GM12878 (cell line): ENCODE results near the gene DIP2B. TPM values are rescaled to one million over a fixed set of nuclear protein-coding genes. Genes with fewer than 3 reads are reported as not detected.
A peak's percentile ranks its signal among the peaks of the same experiment; 100 is the strongest.

Experiments used
- ATAC-seq: fragments of 200-7000 bp; cut with Tn5 transposase; 3 replicates; pipeline ENCODE4 v1.9.1; 2020; ENCODE audit warnings: mild to moderate bottlenecking, moderate library complexity
- BruUV-seq: library from RNA; stranded (reverse); fragments of 400-500 nt; replicated peaks from 2 replicates; lab custom pipeline; 2021; lab: Mats Ljungman, UMichigan
- CTCF ChIA-PET: fragments of 300-600 bp; sonication (Branson Sonifier 250); formaldehyde crosslinking; extraction: SDS; loops from one replicate; lab custom pipeline; 2021; ENCODE audit warnings: inconsistent platforms; lab: Yijun Ruan, JAX
- POLR2A ChIA-PET: fragments of 350-600 bp; formaldehyde crosslinking; extraction: SDS; loops from one replicate; lab custom pipeline; 2021; ENCODE audit warnings: inconsistent platforms; lab: Charles Lee
- RAD21 ChIA-PET: fragments of 300-600 bp; sonication (Branson Sonifier 250); formaldehyde crosslinking; loops from one replicate; lab custom pipeline; 2023; ENCODE audit warnings: antibody characterized with exemption; ENCODE audit not compliant: unreplicated experiment; lab: Charles Lee
- SMC1A ChIA-PET: fragments of 300-600 bp; sonication (Branson Sonifier 250); formaldehyde crosslinking; loops from one replicate; lab custom pipeline; 2023; ENCODE audit not compliant: unreplicated experiment, uncharacterized antibody; lab: Charles Lee
- DNase-seq: peaks from one replicate; pipeline ENCODE4 v3.0.0-alpha.2; 2011; ENCODE audit warnings: low read depth, low spot score
- FAIRE-seq: peaks from 3 replicates; lab custom pipeline; 2011; peaks lifted over from hg19 to GRCh38; lab: Jason Lieb, UNC
- H2AFZ ChIP-seq: 2 replicates; pipeline ENCODE4 v1.6.0; 2011; ENCODE audit warnings: low read depth, low read length, control low read depth; ENCODE audit not compliant: control insufficient read depth
- H3K27ac ChIP-seq: 2 replicates; pipeline ENCODE4 v1.5.1; 2011; ENCODE audit warnings: control low read depth; ENCODE audit not compliant: control insufficient read depth, insufficient read depth
- H3K27me3 ChIP-seq, 2 experiments: replicated peaks in 1 of 2; 2 replicates each; pipeline versions ENCODE4 v1.6.0 to v1.6.1; 2011; ENCODE audit warnings: low read length in 1 of 2; ENCODE audit not compliant: control insufficient read depth in 2 of 2, insufficient read depth in 2 of 2
- H3K36me3 ChIP-seq, 2 experiments: 2 replicates each; pipeline ENCODE4 v1.5.1; 2011; ENCODE audit warnings: low read length in 1 of 2; ENCODE audit not compliant: control insufficient read depth in 2 of 2, insufficient read depth in 2 of 2
- H3K4me1 ChIP-seq: 2 replicates; pipeline ENCODE4 v1.6.1; 2011; ENCODE audit warnings: mild to moderate bottlenecking, low read length, moderate library complexity, mixed read lengths; ENCODE audit not compliant: control insufficient read depth, insufficient read depth
- H3K4me2 ChIP-seq: 2 replicates; pipeline ENCODE4 v1.6.0; 2011; ENCODE audit warnings: control low read depth; ENCODE audit not compliant: control insufficient read depth, insufficient read depth
- H3K4me3 ChIP-seq: fragments of 200-600 bp; sonication (generic); 2 replicates; pipeline ENCODE4 v1.5.1; 2016
- H3K79me2 ChIP-seq: 2 replicates; pipeline ENCODE4 v1.6.0; 2011; ENCODE audit warnings: low read length; ENCODE audit not compliant: control insufficient read depth, insufficient read depth
- H3K9ac ChIP-seq: 2 replicates; pipeline ENCODE4 v1.8.0; 2011; ENCODE audit warnings: low read length, control low read depth, mixed read lengths; ENCODE audit not compliant: control insufficient read depth, insufficient read depth
- H3K9me3 ChIP-seq: replicated peaks from 3 replicates; pipeline ENCODE4 v1.5.1; 2011; ENCODE audit warnings: mild to moderate bottlenecking, low read length; ENCODE audit not compliant: control insufficient read depth, insufficient read depth
- H4K20me1 ChIP-seq: 2 replicates; pipeline ENCODE4 v1.6.0; 2011; ENCODE audit not compliant: control insufficient read depth, insufficient read depth
- EED ChIP-seq: sonication (generic); IDR thresholded peaks from 2 replicates; pipeline ENCODE4 v1.6.1; 2016; ENCODE audit warnings: antibody characterized with exemption, low read depth
- EZH2 ChIP-seq: IDR thresholded peaks from 2 replicates; pipeline ENCODE4 v1.6.1; 2012; ENCODE audit warnings: low read depth, mild to moderate bottlenecking, control low read depth, inconsistent platforms, low read length, borderline replicate concordance; ENCODE audit not compliant: control insufficient read depth
- JUND ChIP-seq: IDR thresholded peaks from 2 replicates; pipeline ENCODE4 v1.6.1; 2012; ENCODE audit warnings: low read depth, mild to moderate bottlenecking, low read length, improper control_type of control experiment, moderate library complexity
- MYB ChIP-seq: fragments of 150-350 bp; IDR thresholded peaks from 2 replicates; pipeline ENCODE4 v1.6.1; 2014; ENCODE audit warnings: mild to moderate bottlenecking, low read depth, low read length, borderline replicate concordance
- NR2C2 ChIP-seq: IDR thresholded peaks from 2 replicates; pipeline ENCODE4 v1.6.1; 2011; ENCODE audit warnings: borderline replicate concordance, low read depth; ENCODE audit not compliant: control insufficient read depth, insufficient read length
- PKNOX1 ChIP-seq: fragments of 450-650 bp; IDR thresholded peaks from 2 replicates; pipeline ENCODE4 v1.6.1; 2016; ENCODE audit warnings: mild to moderate bottlenecking
- SMC3 ChIP-seq: IDR thresholded peaks from 2 replicates; pipeline ENCODE4 v1.6.1; 2011; ENCODE audit warnings: low read length, improper control_type of control experiment, borderline replicate concordance
- USF1 ChIP-seq: IDR thresholded peaks from 2 replicates; pipeline ENCODE4 v1.6.1; 2011; ENCODE audit warnings: borderline replicate concordance, low read depth, mild to moderate bottlenecking, moderate library complexity, mixed read lengths, low read length; ENCODE audit not compliant: insufficient read depth; ENCODE audit errors: extremely low read length
- YBX1 ChIP-seq: fragments of 450-650 bp; IDR thresholded peaks from 2 replicates; pipeline ENCODE4 v1.6.1; 2016; ENCODE audit warnings: antibody characterized with exemption
- WGBS: methylation state at CpG from one replicate; pipeline ENCODE4 v1.1.6; 2016; ENCODE audit warnings: low lambda C conversion rate; ENCODE audit not compliant: insufficient replicate concordance, insufficient coverage; ENCODE audit errors: missing lambda C conversion rate; 5-methylcytosine and 5-hydroxymethylcytosine counted together
- in situ Hi-C: fragments of 300-500 bp; cut with MboI; formaldehyde crosslinking; loops from 9 replicates; pipeline ENCODE4 v1.14.3; 2018; ENCODE audit warnings: mixed read lengths
- intact Hi-C: fragments of 100-400 bp; cut with micrococcal nuclease; formaldehyde crosslinking; loops from one replicate; pipeline ENCODE4 v1.14.2; 2022; ENCODE audit not compliant: unreplicated experiment
- polyA plus RNA-seq, 11 experiments: library from polyadenylated mRNA; depleted of rRNA in 4 of 11; unstranded in 6 of 11; stranded (reverse) in 5 of 11; fragments of >200 nt; fragmentation: Nextera tagmentation in 4 of 11; fragmentation: Illumina TruSeq in 1 of 11; extraction: Ambion mirVana in 4 of 11; extraction: Trizol in 1 of 11; gene quantifications; 1 replicate in 1 of 11; 2 replicates in 10 of 11; pipeline versions ENCODE4 v1.2.1 to v1.2.3, GENCODE V29; 2011 to 2016; ENCODE audit warnings: inconsistent platforms in 2 of 11, missing spikeins in 2 of 11, low read depth in 1 of 11
- total RNA-seq, 4 experiments: library from RNA; depleted of rRNA in 3 of 4; stranded (reverse); fragments of >200 nt in 3 of 4; fragmentation: Illumina TruSeq in 1 of 4; extraction: Trizol in 1 of 4; gene quantifications; 2 replicates each; pipeline versions ENCODE4 v1.2.1 to v1.2.3, GENCODE V29; 2013 to 2021
- TF ChIP-seq, protein P1 (sequence below): fragments of 450-650 bp; IDR thresholded peaks from 2 replicates; pipeline ENCODE4 v1.6.1; 2018; ENCODE audit warnings: mild to moderate bottlenecking, low read depth, moderate library complexity; ENCODE audit not compliant: partially characterized antibody

Gene DIP2B
- total and polyA plus RNA-seq, 10 of the 15 experiments (the other 5 are each of a cell fraction or from before 2014, with no cell fraction given) = 4.5 to 30.0 (median 18.6) TPM

GRCh38 chr12:50558970-50559369 is 54.2 kb downstream of the DIP2B start:
- RAD21 ChIA-PET = no interaction called here
- SMC1A ChIA-PET = interaction anchor here (2.0 kb wide), 1 partner anchor 11 kb away, joined by 5 read pairs; no protein-coding TSS in a partner anchor
- no peak for DNase-seq
- ATAC-seq = peak; percentile 29; the same call in 1 of the 3 replicates
- H3K36me3 ChIP-seq = peaks cover 0 to 1% of the 10 kb centered on the region in 2 experiments; a peak in 1 of 4 replicates
- BruUV-seq = no TSS peak
- intact Hi-C loops = no loop called here
- 20% methylated on average over 1 of the region's 1 CpG for WGBS
- H3K27ac ChIP-seq = no peak overlapping the region
- no peak overlapping the region for H2AFZ ChIP-seq
- H3K9ac ChIP-seq = no peak overlapping the region
- no peak for TF ChIP-seq YBX1
- TF ChIP-seq MYB = no peak
- no peak for TF ChIP-seq EED
- no peak for TF ChIP-seq PKNOX1
- no peak for TF ChIP-seq NR2C2
- TF ChIP-seq EZH2 = no peak
- no peak for TF ChIP-seq SMC3
- TF ChIP-seq, protein P1, sequence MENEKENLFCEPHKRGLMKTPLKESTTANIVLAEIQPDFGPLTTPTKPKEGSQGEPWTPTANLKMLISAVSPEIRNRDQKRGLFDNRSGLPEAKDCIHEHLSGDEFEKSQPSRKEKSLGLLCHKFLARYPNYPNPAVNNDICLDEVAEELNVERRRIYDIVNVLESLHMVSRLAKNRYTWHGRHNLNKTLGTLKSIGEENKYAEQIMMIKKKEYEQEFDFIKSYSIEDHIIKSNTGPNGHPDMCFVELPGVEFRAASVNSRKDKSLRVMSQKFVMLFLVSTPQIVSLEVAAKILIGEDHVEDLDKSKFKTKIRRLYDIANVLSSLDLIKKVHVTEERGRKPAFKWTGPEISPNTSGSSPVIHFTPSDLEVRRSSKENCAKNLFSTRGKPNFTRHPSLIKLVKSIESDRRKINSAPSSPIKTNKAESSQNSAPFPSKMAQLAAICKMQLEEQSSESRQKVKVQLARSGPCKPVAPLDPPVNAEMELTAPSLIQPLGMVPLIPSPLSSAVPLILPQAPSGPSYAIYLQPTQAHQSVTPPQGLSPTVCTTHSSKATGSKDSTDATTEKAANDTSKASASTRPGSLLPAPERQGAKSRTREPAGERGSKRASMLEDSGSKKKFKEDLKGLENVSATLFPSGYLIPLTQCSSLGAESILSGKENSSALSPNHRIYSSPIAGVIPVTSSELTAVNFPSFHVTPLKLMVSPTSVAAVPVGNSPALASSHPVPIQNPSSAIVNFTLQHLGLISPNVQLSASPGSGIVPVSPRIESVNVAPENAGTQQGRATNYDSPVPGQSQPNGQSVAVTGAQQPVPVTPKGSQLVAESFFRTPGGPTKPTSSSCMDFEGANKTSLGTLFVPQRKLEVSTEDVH = no peak
- no peak for TF ChIP-seq USF1
- no peak for TF ChIP-seq JUND
- in situ Hi-C loops = no loop called here
- H3K27me3 ChIP-seq = no peaks in the 10 kb centered on the region
- no peak for FAIRE-seq
- POLR2A ChIA-PET = interaction anchor here (0.8 to 1.5 kb wide), 3 partner anchors 11 to 41 kb away, joined by 3 to 6 read pairs (median 5); no protein-coding TSS in a partner anchor
- no peak overlapping the region for H3K4me3 ChIP-seq
- H3K9me3 ChIP-seq = no peaks in the 10 kb centered on the region
- H3K4me1 ChIP-seq = peaks cover 5% of the 10 kb centered on the region; the same call in 1 of the 2 replicates
- CTCF ChIA-PET = interaction anchor here (0.7 to 2.4 kb wide), 2 partner anchors 9 to 24 kb away, joined by 3 to 8 read pairs; no protein-coding TSS in a partner anchor
- no peak overlapping the region for H3K4me2 ChIP-seq
- H4K20me1 ChIP-seq = no peaks in the 10 kb centered on the region
- H3K79me2 ChIP-seq = peaks cover 16% of the 10 kb centered on the region
